GM12891 (cell line): ENCODE measurements around the gene SUGP1.

Experiments
- POLR2A ChIP-seq: IDR thresholded peaks from 2 replicates; pipeline ENCODE4 v1.6.1; 2011; ENCODE audit warnings: low read depth, low read length, control low read depth
- POLR2AphosphoS5 ChIP-seq: IDR thresholded peaks from 2 replicates; pipeline ENCODE4 v1.6.1; 2011; ENCODE audit warnings: low read depth, low read length, control low read depth
- TAF1 ChIP-seq: IDR thresholded peaks from 2 replicates; pipeline ENCODE4 v1.6.1; 2011; ENCODE audit warnings: low read depth, low read length, control low read depth

- TF ChIP-seq POLR2A (no peak), TAF1 (no peak), POLR2AphosphoS5 (no peak)
These were observed 41.8 kb upstream of the SUGP1 start for GRCh38 chr19:19362075-19362474.
